Stimulated activated CD4-positive, alpha-beta T cell treated with anti-CD3 and anti-CD28 coated beads, TNF-alpha, amount 100 ng/mL, for 48 hours (primary cell): ENCODE data around the gene CYP26B1.

Experiments used
- DNase-seq, 3 donors: peaks; one replicate each; pipeline ENCODE4 v3.0.0-alpha.2; 2020; ENCODE audit warnings: low read depth in 3 of 3

Gene CYP26B1

DNA sequence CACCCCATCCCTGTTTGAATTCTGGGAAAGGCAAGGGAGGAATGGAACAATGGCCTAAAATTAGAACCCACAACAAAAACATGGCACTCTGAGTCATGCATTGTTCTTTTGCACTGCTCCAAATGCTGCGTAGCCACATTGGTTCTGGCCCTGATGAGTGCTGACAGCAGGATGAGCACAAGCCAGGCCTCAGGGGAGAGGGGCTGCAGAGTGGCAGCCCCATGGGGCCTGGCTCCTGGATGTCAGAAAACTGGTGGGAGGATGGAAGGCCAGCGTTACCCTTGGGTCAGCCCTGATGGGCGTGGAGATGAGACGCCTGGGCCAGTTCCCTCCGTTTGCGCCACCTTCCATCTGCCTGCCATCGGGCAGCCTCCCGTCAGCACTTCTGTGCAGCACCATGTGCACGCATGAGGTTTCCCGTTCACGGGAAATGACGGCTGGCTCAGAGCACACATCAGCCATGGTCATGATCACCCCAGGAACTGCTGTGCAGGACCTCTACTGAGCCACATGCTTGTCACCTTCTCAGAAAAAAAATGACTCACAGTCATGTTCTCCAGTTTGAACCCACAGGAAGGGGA lies 65.6 kb downstream of the CYP26B1 start:
- DNase-seq: no peak

DNA sequence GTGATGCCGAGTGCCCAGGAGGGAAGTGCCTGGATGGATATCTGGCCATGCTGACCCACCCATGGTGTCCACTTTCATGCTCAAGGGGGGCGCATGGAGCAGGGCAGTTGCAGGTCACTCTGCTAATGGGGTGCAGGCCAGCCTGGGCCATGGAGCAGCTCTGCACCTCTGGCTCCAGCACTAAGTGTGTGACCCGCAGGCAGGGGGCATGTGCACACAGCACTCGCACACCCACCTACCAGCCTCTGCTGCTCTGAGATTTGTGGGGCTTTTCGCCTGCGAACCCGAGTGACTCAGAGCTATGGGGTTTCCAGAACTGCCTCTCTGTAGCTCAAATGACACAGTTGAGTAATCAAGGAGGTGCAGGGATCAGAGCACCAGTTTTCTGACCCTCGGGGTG lies 66.2 kb downstream of the CYP26B1 start:
- no peak for DNase-seq

DNA sequence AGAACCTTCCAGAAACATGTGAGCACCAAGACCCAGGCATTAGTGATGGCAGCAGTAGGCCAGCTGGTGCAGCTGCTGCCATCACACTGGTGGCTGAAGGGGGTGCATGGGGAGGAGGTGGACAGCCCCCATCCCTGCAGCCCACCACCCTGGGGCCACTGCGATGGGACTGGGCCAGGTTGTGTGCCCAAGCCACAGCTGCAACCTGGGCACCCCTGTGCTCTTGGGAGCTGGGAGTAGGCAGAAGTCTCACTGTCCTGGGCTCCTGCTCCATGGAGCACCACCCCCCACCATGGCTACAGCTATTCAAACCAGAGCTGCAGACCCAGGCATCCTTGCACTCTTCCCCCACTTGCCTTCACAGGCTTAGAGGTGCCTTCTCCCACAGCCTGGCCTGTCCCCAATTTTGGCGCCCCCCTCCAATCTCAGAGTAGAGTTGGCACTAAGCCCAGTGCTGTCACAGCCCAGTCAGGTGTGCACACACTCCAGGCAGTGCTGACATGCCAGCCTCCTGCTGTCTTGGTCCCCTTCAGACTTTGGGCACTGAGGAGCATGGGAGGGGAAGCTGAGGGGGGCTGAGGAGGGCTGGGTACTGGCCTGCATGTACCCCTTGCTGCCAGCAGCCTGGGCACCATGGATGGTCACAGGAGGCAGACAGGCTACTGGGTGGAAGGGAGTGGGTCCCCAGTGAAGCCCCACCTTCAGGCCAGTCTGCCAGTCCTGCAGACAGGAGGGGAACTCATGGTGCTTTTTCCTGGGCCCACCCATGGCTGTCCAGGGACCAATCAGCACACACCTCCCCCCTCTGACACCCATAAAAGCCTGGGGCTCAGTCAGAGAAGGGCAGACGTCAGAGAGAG lies 67.1 kb downstream of the CYP26B1 start:
- no peak for DNase-seq
